IPS DF 6.9 (cell line): ENCODE results near the gene SPHKAP.

Experiments used
- DNase-seq: peaks from one replicate; pipeline ENCODE4 v3.0.0-alpha.2; 2013; ENCODE audit warnings: low read depth, low spot score
- H3K27ac ChIP-seq: one replicate; pipeline ENCODE4 v1.5.1; 2013; ENCODE audit warnings: low read length, control low read depth
- H3K27me3 ChIP-seq: 2 replicates; pipeline ENCODE4 v1.6.1; 2013; ENCODE audit warnings: mild to moderate bottlenecking, low read length; ENCODE audit not compliant: control insufficient read depth, insufficient read depth
- H3K36me3 ChIP-seq: 2 replicates; pipeline ENCODE4 v1.6.1; 2013; ENCODE audit warnings: low read length; ENCODE audit not compliant: control insufficient read depth, insufficient read depth
- H3K4me1 ChIP-seq: 2 replicates; pipeline ENCODE4 v1.6.1; 2013; ENCODE audit warnings: low read length; ENCODE audit not compliant: control insufficient read depth, insufficient read depth
- H3K4me3 ChIP-seq: 2 replicates; pipeline ENCODE4 v1.5.1; 2013; ENCODE audit warnings: mild to moderate bottlenecking, low read length
- H3K9me3 ChIP-seq: 2 replicates; pipeline ENCODE4 v1.6.1; 2013; ENCODE audit warnings: low read length, inconsistent platforms; ENCODE audit not compliant: control insufficient read depth, insufficient read depth
- WGBS: extraction: QIAGEN DNeasy Blood & Tissue Kit; methylation state at CpG from one replicate; pipeline ENCODE4 v1.1.7; 2013; ENCODE audit warnings: mixed read lengths, missing lambda C conversion rate; ENCODE audit not compliant: insufficient read length, insufficient coverage; 5-methylcytosine and 5-hydroxymethylcytosine counted together

Gene SPHKAP

DNA sequence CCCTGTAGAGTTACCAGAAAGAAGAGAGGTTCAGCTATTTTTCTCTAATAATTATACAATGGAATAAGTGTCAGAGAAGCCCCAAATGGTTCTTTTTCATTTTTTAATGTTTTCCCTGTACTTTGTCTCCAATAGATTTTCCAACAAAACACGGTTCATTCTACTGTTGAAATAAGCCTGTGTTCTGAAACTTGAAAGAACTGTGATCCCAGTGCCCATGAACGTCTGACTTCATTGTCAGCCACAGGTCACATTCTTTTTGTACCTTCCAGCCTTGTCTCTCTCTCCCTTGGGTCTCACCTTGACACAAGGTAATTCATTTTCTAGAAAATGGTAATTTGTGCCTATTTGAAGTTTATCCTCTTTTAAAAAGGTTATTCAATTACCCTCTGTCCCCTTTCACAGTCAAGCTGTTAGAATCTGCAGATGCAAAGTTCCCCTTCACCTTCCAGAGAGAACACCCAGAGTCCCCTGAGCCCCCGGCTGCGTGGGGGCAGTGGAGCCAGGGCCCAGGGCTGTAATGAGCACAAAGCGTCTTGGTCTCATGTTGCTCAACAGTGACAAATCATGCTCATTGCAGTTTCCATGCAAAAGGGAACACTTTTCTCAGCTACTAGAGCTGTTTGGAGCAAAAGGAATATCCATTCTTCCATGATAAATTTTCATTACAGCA lies 115.2 kb downstream of the SPHKAP start:
- no peak overlapping the region for H3K4me3 ChIP-seq
- H3K27ac ChIP-seq, result no peak overlapping the region
- no peaks in the 10 kb centered on the region for H3K4me1 ChIP-seq
- no CpG with 5 or more reads among the region's 5 CpGs for WGBS
- no peaks in the 10 kb centered on the region for H3K27me3 ChIP-seq
- no peak for DNase-seq
- no peaks in the 10 kb centered on the region for H3K36me3 ChIP-seq
- no peaks in the 10 kb centered on the region for H3K9me3 ChIP-seq

DNA sequence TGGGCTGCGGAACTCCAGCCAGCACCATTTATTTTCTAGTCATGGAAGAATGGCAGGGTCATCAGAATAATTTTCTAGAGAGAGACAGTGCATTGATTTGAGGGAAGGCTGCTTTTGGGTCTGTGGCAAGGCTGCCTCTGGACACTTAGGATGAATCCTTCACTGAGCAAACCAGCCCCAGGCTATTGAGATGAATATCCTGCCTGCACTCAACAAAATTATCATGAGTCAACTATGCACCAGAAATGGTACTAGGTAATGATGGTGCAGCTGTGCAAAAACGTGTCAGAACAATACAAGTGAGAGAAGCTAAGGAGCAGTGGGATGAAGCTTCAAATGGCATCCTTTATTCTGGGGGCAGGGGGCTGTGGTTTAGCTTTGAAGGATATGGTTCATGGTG lies 115.8 kb downstream of the SPHKAP start:
- no CpG with 5 or more reads among the region's 2 CpGs for WGBS
- no peak for DNase-seq
- no peaks in the 10 kb centered on the region for H3K9me3 ChIP-seq
- no peak overlapping the region for H3K4me3 ChIP-seq
- no peaks in the 10 kb centered on the region for H3K4me1 ChIP-seq
- no peaks in the 10 kb centered on the region for H3K36me3 ChIP-seq
- no peak overlapping the region for H3K27ac ChIP-seq
- no peaks in the 10 kb centered on the region for H3K27me3 ChIP-seq

DNA sequence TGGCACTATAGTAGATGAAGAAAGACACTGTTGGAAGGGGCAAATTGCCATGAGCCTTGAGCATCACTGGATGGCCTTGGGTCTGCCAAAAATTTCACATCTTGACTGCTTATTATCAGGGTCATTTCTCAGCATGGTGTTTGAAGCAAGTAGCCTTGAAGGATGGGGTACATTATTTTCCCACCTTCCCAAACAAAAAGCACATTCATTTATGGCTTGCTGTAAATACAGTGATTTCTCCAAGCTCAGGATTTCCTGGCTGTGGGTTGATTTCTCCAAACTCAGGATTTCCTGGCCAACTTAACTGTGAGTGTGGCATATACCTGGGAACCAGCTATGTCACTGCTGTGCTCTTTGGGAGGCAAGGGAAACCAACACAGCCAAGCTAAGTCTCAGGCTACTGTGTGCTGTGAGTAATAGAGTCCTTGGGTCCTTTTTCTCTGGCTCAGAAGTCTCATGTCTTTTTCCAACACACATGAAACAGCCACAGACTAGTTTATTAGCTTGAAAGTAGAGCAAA lies 116.6 kb downstream of the SPHKAP start:
- Histone ChIP-seq H3K36me3 (no peaks in the 10 kb centered on the region), H3K4me1 (no peaks in the 10 kb centered on the region), H3K4me3 (no peak overlapping the region), H3K9me3 (no peaks in the 10 kb centered on the region), H3K27ac (no peak overlapping the region), H3K27me3 (no peaks in the 10 kb centered on the region)
- no peak for DNase-seq

DNA sequence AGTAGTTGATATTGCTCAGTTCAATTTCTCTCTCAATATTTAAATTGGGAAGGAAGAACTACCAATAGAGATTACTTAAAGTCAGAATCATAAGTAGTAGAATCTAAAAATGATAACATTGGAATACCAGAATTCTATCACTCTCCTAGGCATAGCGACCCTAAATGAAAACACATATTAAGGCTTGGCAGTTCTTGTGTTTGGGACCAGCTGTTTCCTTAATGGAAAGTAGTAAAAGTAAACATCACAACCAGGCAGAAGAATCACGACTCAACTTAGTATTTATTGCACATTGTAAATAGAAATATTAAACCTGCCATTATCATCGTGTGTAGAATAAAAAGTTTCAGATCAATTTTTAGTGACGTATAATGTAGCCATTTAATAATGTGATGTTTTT lies 117.5 kb downstream of the SPHKAP start:
- DNase-seq, result no peak
- H3K27ac ChIP-seq, result no peak overlapping the region
- H3K27me3 ChIP-seq, result no peaks in the 10 kb centered on the region
- WGBS, result no CpG with 5 or more reads among the region's 4 CpGs
- H3K4me1 ChIP-seq, result no peaks in the 10 kb centered on the region
- no peaks in the 10 kb centered on the region for H3K9me3 ChIP-seq
- no peak overlapping the region for H3K4me3 ChIP-seq
- H3K36me3 ChIP-seq, result no peaks in the 10 kb centered on the region

DNA sequence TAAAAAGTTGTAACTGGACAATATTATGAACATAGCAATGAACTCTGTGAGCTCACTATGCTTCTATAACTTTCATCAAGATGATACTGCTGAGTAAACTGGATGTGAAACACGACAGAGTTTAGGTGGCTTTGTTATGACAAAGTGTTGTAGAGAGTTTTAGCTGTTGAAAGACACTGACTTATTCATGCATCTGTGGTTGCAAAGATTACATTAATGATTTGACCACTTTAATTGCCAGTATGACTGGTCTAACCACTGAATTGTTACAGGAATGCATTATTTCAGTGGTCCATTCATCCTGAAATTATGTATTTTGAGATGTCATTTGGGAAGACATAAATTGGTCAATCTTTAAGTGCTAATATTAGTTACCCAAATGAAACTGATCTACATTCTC lies 117.9 kb downstream of the SPHKAP start:
- Histone ChIP-seq H3K9me3 (no peaks in the 10 kb centered on the region), H3K4me1 (no peaks in the 10 kb centered on the region), H3K36me3 (no peaks in the 10 kb centered on the region), H3K27me3 (no peaks in the 10 kb centered on the region), H3K4me3 (no peak overlapping the region), H3K27ac (no peak overlapping the region)
- DNase-seq, result no peak
- WGBS, result no CpG with 5 or more reads among the region's 1 CpG

DNA sequence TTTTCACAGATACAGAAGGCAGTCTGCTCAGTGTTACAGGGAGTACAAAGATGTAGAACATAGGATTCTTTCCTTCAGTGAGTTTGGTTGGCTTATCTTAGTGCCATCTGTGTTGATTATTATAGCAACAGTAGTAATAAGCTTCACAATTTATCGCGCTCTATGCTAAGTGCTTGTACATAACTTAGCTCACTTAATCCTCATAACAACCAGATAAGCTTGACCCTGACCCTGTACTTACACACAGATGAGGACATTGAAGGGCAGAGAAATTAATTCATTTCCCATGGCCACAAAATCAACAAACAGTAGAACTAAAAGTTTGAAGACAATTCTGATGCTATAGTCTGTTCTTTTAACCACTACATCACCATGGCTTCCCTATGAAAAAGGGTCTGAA lies 121.8 kb downstream of the SPHKAP start:
- Histone ChIP-seq H3K4me3 (no peak overlapping the region), H3K27me3 (no peaks in the 10 kb centered on the region), H3K9me3 (no peaks in the 10 kb centered on the region), H3K27ac (no peak overlapping the region), H3K4me1 (no peaks in the 10 kb centered on the region), H3K36me3 (no peaks in the 10 kb centered on the region)
- no peak for DNase-seq
- WGBS, result no CpG with 5 or more reads among the region's 2 CpGs

DNA sequence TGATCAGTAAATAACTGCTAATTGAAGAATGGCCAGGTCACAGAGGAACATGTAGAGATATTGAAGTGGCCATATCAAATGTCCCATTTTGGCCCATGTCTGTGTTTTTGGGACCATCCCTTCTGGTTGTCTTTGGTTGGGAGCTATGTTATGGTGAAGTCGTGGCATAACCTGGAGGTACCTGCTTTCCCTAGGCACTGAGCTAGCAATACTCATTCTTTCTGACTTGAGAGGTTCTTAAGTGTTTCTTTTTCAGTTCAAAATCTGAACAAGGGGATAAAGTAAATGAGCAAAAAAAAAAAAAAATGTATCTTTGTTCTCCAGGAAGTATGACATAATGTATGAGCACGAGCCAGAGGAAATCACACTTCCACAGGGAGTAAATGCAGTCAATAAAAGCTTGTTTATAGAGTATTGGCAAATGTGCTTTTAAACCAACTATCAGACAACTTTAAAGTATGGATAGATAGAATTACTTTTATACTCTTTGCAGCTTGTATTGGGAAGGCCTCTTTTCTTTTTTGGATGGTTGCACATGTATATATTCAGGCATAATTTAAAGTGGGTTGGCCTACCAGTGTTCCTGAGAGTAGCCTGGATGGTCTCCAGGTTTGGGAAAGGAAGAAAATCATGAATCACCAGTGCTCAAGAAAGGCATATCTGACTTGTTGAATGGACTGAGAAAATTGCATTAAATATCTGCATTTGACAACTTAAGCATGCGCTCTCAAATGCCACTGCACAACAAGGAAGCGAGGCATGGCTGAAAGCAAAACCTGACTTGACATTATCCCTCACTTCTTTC lies 125.0 kb downstream of the SPHKAP start:
- WGBS, result no CpG with 5 or more reads among the region's 4 CpGs
- H3K27me3 ChIP-seq, result no peaks in the 10 kb centered on the region
- H3K27ac ChIP-seq, result no peak overlapping the region
- no peak for DNase-seq
- no peak overlapping the region for H3K4me3 ChIP-seq
- H3K4me1 ChIP-seq, result no peaks in the 10 kb centered on the region
- no peaks in the 10 kb centered on the region for H3K36me3 ChIP-seq
- no peaks in the 10 kb centered on the region for H3K9me3 ChIP-seq

DNA sequence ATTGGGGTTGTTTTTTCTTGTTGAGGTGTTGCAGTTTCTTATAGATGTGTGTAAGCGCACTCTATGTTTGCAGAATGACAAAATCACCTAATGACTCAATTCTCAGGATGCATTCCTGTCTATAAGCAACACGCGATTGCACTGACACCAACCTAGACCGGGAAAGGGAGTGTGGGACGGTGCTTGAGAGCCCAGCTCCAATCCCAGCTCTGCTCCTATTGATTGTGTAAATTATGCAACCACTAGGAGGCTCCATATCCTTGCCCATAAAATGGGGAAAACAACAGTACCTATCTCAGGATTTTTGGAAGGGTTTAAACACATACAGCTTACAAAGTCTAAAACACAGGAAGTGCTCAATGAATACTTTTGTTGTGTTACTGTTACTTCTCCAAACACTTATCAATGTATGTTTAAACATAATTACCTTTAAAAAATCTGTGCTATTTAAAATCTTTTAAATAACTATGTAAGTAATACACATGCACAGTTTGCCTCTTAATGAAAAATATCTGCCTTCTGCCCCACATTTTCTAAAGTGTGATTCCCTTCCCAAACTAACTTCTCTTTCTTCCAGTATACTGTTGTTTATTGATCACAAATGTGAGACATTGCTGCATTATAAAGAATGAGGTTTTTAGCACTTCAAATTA lies 132.5 kb downstream of the SPHKAP start:
- Histone ChIP-seq H3K27me3 (no peaks in the 10 kb centered on the region), H3K36me3 (no peaks in the 10 kb centered on the region), H3K4me3 (no peak overlapping the region), H3K4me1 (no peaks in the 10 kb centered on the region), H3K27ac (no peak overlapping the region), H3K9me3 (no peaks in the 10 kb centered on the region)
- DNase-seq, result peak; percentile 35
- WGBS, result no CpG with 5 or more reads among the region's 5 CpGs

DNA sequence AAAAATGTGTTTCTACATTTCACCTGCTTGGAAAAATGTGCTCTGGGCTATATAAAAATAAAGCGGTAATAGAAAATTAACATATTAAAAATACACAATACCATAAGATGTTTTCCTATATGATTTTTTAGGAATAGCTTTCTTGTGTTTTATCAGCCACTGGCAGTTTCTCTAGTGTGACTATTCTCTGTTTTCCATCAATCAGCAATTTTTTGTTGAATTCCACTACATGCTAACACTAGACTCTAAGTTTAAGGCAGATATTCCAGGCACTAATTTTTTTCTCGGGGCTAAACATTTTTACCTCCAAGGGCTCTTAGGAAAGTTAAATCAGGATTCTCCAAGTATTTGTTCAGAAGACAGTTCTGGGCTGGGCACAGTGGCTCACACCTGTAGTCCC lies 140.5 kb downstream of the SPHKAP start:
- WGBS, result no CpG with 5 or more reads among the region's 2 CpGs
- no peak for DNase-seq
- Histone ChIP-seq H3K9me3 (no peaks in the 10 kb centered on the region), H3K4me1 (no peaks in the 10 kb centered on the region), H3K27me3 (no peaks in the 10 kb centered on the region), H3K27ac (no peak overlapping the region), H3K36me3 (no peaks in the 10 kb centered on the region), H3K4me3 (no peak overlapping the region)

DNA sequence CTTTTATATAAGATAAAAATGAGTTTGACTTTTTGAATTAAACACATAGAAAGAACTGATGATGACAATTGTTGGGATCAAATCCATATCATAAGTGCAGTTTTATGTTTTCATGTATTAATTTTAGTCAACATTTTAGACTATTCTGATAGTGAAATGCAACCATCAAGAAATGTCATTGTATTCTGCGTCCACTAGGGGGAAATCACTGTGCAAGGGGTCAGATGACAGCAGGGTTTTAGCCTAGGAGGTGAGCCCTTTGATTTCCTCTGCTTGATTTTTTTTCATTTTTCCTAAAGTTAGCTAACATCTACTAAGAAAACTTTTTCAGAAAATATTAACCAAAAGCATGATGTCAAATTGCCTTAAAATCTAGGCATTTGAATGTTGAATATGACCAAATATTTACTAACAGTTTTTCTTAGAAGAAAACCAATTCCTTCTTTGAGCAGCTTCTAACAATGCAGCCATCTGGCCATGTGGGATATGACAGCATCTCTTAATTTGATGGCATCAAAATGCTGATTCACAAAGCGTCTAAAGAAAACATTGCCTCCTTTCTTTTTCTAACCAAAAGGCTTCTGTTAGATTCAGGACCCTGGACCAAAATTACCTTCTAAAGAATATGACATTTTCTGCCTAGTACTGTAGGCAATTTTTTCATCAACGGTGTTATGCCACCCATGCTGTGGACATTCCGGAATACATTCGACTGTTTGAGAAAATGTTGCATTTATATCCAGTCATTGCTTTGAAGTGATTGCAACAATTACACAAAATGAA lies 141.5 kb downstream of the SPHKAP start:
- H3K27ac ChIP-seq, result no peak overlapping the region
- DNase-seq, result no peak
- WGBS, result no CpG with 5 or more reads among the region's 5 CpGs
- no peak overlapping the region for H3K4me3 ChIP-seq
- no peaks in the 10 kb centered on the region for H3K4me1 ChIP-seq
- H3K36me3 ChIP-seq, result no peaks in the 10 kb centered on the region
- no peaks in the 10 kb centered on the region for H3K9me3 ChIP-seq
- H3K27me3 ChIP-seq, result no peaks in the 10 kb centered on the region
